ENCODE measurements around the gene HIP1R.

HIP1R gene

DNA sequence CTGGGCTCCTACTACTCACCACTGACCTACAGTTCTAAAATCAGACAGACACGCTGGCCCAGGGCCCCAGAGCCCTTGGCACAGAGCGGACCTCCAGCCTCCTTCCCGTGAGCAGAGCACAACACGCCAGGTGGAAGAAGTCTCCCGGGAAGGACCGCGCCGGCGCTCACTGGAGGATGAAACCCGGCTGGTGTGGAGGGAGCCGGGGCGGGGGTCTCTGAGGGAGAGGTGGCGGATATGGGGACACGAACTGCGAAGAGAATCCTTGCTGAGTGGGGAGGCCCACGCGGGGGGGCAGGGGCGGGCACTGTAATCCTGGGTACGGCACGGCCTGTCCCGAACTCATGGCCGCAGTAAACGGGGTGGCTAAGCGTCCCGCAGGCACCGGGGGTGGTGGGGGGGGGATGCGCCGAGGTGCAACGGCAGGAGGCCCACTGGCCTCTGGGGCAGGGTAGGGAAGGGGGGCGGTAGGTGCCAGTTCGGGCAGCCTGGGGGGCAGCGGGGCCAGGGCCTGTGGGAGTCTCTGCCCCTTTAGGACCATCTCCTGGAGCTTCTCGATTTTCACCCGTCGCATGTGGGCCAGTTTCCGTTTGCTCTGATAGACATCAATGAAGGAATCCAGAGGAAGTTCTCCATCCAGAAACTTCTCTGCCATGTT is 31.8 kb downstream of the HIP1R start:
- Histone ChIP-seq H3K9me3 (ENCODE audit: control insufficient read depth, insufficient read depth, low read length) (no peaks in the 10 kb centered on the region), H3K4me3 (ENCODE audit: low read length) (no peak overlapping the region), H3K27me3 (ENCODE audit: control insufficient read depth, low read length) (peaks cover 1% of the 10 kb centered on the region; the same call in 1 of the 2 replicates), H4K20me1 (ENCODE audit: control insufficient read depth, insufficient read depth, low read depth, low read length) (no peaks in the 10 kb centered on the region), H3K4me2 (ENCODE audit: low read length) (no peak overlapping the region), H3K79me2 (ENCODE audit: control insufficient read depth, low read length) (no peaks in the 10 kb centered on the region), H3K36me3 (ENCODE audit: control insufficient read depth, low read length) (0 out of 2 replicates have a peak, but pooled peaks cover 3% of the 10 kb centered on the region), H3K27ac (ENCODE audit: low read depth, low read length) (no peak overlapping the region), H3F3A (ENCODE audit: control insufficient read depth, insufficient read depth) (no peaks in the 10 kb centered on the region), H3K9me2 (replicated peaks; ENCODE audit: control insufficient read depth, low read length) (no peaks in the 10 kb centered on the region), H3K4me1 (ENCODE audit: control insufficient read depth, low read length) (peaks cover 33% of the 10 kb centered on the region)
- TF ChIP-seq EZH2phosphoT487 (IDR thresholded peaks at IDR 0.05; ENCODE audit: borderline replicate concordance, low read length): no peak
- TF ChIP-seq, protein P1, sequence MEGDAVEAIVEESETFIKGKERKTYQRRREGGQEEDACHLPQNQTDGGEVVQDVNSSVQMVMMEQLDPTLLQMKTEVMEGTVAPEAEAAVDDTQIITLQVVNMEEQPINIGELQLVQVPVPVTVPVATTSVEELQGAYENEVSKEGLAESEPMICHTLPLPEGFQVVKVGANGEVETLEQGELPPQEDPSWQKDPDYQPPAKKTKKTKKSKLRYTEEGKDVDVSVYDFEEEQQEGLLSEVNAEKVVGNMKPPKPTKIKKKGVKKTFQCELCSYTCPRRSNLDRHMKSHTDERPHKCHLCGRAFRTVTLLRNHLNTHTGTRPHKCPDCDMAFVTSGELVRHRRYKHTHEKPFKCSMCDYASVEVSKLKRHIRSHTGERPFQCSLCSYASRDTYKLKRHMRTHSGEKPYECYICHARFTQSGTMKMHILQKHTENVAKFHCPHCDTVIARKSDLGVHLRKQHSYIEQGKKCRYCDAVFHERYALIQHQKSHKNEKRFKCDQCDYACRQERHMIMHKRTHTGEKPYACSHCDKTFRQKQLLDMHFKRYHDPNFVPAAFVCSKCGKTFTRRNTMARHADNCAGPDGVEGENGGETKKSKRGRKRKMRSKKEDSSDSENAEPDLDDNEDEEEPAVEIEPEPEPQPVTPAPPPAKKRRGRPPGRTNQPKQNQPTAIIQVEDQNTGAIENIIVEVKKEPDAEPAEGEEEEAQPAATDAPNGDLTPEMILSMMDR (IDR thresholded peaks at IDR 0.05; ENCODE audit: low read depth, low read length, poor library complexity, severe bottlenecking): no peak

DNA sequence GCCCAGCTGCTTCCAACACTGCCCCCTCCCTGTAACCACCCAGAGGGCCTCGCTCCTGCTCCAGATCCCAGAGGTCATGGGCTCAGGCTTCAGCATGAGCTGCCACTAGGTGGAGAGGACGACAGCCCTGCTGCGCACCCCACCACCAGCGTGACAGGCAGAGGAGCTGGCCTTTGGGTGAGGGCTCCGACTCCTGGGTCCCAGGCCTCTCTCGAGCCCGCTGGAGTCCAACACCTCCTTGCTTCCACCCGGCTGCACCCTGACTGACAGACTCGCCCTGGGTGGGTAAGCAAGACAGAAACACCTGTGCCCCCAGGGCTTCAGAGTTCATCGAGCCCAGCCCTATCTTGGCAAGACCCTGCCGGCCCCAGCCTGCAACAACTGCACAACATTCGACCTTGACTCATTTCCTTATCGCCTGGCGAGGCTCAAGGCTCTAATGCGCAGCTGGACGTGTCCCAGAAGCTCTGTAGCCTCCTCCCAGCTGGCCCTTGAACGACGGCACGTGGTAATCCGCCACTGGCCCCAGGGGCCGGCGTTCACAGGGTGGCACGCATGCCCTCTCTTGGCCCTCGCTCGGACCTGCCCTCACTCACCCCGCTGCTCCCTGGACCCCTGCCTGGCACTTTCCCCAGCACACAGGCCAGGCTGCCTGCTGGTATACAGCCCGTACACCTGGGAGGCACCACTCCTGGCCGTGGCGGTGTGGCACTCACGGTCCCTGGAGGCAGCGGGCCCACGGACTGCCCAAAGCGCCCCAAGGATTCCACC is 32.6 kb downstream of the HIP1R start:
- no peaks in the 10 kb centered on the region for H3K9me3 ChIP-seq (ENCODE audit: control insufficient read depth, insufficient read depth, low read length)
- H3K79me2 ChIP-seq (ENCODE audit: control insufficient read depth, low read length): no peaks in the 10 kb centered on the region
- H4K20me1 ChIP-seq (ENCODE audit: control insufficient read depth, insufficient read depth, low read depth, low read length): no peaks in the 10 kb centered on the region
- peaks cover 3% of the 10 kb centered on the region; the same call in 1 of the 2 replicates for H3K27me3 ChIP-seq (ENCODE audit: control insufficient read depth, low read length)
- H3K4me1 ChIP-seq (ENCODE audit: control insufficient read depth, low read length): peaks cover 37% of the 10 kb centered on the region
- no peak overlapping the region for H3K27ac ChIP-seq (ENCODE audit: low read depth, low read length)
- H3K4me2 ChIP-seq (ENCODE audit: low read length): no peak overlapping the region
- H3F3A ChIP-seq (ENCODE audit: control insufficient read depth, insufficient read depth): peaks cover 8% of the 10 kb centered on the region
- no peaks in the 10 kb centered on the region for H3K9me2 ChIP-seq (replicated peaks; ENCODE audit: control insufficient read depth, low read length)
- H3K36me3 ChIP-seq (ENCODE audit: control insufficient read depth, low read length): 0 out of 2 replicates have a peak, but pooled peaks cover 3% of the 10 kb centered on the region
- H3K4me3 ChIP-seq (ENCODE audit: low read length): no peak overlapping the region
- TF ChIP-seq, protein P1 (IDR thresholded peaks at IDR 0.05; ENCODE audit: low read depth, low read length, poor library complexity, severe bottlenecking): peak; percentile 49
- TF ChIP-seq EZH2phosphoT487 (IDR thresholded peaks at IDR 0.05; ENCODE audit: borderline replicate concordance, low read length): no peak

- no peaks in the 10 kb centered on the region for H3K36me3 ChIP-seq (ENCODE audit: control insufficient read depth, low read length)
- TF ChIP-seq EZH2phosphoT487 (IDR thresholded peaks at IDR 0.05; ENCODE audit: borderline replicate concordance, low read length): no peak
- TF ChIP-seq, protein P1 (IDR thresholded peaks at IDR 0.05; ENCODE audit: low read depth, low read length, poor library complexity, severe bottlenecking): no peak
- H3F3A ChIP-seq (ENCODE audit: control insufficient read depth, insufficient read depth): peaks cover 14% of the 10 kb centered on the region
- H3K9me2 ChIP-seq (replicated peaks; ENCODE audit: control insufficient read depth, low read length): no peaks in the 10 kb centered on the region
- H3K27me3 ChIP-seq (ENCODE audit: control insufficient read depth, low read length): peaks cover 3% of the 10 kb centered on the region; the same call in 1 of the 2 replicates
- H3K4me1 ChIP-seq (ENCODE audit: control insufficient read depth, low read length): peaks cover 38% of the 10 kb centered on the region
- H3K4me2 ChIP-seq (ENCODE audit: low read length): no peak overlapping the region
- H3K27ac ChIP-seq (ENCODE audit: low read depth, low read length): no peak overlapping the region
- no peak overlapping the region for H3K4me3 ChIP-seq (ENCODE audit: low read length)
- no peaks in the 10 kb centered on the region for H3K79me2 ChIP-seq (ENCODE audit: control insufficient read depth, low read length)
- H4K20me1 ChIP-seq (ENCODE audit: control insufficient read depth, insufficient read depth, low read depth, low read length): no peaks in the 10 kb centered on the region
- H3K9me3 ChIP-seq (ENCODE audit: control insufficient read depth, insufficient read depth, low read length): no peaks in the 10 kb centered on the region
Observed at GRCh38 chr12:122868471-122869177, 33.4 kb downstream of the HIP1R start.

Data from DOHH2 (cell line).